GM21360 (cell line): ENCODE results near the gene ITGB5.

Experiments used
- ATAC-seq: cut with Tn5 transposase; IDR thresholded peaks from one replicate; pipeline ENCODE4 v1.9.1; 2021; ENCODE audit warnings: mild to moderate bottlenecking, moderate library complexity; ENCODE audit not compliant: unreplicated experiment

The ITGB5 gene

DNA sequence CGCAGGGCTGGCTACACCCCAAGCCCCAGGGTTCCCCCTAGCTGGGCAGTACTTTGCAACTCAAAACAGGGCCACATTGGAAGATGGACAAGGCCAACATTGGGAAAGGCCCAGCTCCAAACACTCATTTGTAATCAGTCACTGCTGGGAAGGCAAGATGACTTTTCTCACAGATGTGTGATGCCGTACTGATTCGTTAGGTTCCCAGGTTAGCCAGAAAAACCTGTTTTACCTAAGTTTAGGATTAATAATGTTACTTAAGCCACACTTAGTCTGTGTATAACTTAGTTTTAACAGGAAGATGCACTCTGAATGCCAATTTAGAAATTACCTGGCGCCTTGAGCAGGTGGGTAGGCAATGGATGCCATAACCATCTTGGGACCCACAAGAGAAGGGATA lies 71.0 kb downstream of the ITGB5 start:
- ATAC-seq: no peak

DNA sequence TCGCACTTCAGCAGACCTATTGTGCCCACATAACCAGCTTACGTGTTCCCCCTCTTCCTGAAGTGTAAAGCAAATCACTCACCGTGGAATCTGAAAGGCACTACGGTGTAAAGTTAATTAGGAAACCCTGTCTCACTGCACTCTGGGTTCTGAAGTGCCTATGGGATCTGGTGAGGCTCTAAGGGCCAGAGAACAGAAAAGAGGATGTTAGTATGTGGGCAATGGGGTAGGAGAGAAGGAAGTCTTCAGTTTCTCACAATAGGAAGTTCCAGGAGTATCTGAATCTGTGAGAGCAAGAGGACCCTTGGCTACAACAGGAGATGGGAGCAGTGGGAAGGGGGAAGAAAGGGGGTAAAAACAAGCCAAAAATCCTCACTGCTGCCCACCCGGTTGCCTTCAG lies 71.4 kb downstream of the ITGB5 start:
- ATAC-seq: no peak

DNA sequence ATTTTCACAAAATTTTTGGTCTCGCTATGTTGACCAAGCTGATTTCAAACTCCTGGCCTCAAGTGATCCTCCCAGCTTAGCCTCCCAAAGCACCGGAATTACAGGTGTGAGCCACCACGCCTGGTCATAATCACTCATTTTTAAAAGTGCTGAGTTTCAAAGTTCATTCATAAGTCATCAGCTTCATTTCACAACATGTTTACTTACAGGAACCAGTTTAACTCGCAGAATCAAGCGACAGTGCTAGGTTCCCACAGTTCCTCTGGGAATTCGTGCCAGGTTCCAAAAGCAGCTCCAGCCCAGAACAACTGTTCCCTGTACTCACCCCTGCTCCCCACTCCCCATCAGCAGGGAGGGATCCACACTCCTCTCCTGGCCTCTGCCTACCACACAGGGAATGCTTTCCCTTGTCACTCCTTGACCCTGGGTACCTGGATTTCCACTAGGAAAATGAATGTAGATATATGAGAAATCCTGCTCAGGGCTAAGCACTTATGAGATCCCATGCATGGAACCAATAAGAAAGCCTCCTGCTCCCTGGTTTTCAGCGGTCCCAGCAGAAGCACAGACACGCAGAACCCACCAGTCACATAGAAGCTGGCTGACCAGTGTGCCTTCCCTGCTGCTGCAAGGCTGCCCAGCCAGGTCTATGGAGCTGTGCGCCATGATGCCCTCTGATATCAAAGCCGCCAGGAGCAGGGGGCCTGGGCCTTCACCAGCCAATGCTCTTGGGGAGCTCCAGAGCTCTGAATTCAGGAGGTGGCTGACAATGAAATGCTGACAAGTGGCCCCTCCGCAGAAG lies 72.3 kb downstream of the ITGB5 start:
- ATAC-seq: no peak

DNA sequence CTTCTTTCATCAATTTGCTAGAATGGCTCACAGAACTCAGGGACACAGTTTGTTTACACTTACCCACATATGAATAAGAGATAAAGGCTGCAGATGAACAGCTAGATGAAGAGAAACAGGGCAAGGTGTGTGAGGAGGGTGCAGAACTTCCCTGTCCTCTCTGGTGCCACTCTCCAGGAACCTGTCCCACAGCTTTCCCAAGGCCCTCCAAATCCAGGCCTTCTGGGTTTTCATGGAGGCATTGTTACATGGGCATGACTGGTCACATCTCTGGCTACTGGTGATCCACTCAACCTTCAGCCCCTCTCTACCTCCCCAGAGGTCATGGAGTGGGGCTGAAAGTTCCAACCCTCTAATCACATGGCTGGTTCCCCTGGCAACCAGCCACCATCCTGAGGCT lies 73.6 kb downstream of the ITGB5 start:
- ATAC-seq: no peak

DNA sequence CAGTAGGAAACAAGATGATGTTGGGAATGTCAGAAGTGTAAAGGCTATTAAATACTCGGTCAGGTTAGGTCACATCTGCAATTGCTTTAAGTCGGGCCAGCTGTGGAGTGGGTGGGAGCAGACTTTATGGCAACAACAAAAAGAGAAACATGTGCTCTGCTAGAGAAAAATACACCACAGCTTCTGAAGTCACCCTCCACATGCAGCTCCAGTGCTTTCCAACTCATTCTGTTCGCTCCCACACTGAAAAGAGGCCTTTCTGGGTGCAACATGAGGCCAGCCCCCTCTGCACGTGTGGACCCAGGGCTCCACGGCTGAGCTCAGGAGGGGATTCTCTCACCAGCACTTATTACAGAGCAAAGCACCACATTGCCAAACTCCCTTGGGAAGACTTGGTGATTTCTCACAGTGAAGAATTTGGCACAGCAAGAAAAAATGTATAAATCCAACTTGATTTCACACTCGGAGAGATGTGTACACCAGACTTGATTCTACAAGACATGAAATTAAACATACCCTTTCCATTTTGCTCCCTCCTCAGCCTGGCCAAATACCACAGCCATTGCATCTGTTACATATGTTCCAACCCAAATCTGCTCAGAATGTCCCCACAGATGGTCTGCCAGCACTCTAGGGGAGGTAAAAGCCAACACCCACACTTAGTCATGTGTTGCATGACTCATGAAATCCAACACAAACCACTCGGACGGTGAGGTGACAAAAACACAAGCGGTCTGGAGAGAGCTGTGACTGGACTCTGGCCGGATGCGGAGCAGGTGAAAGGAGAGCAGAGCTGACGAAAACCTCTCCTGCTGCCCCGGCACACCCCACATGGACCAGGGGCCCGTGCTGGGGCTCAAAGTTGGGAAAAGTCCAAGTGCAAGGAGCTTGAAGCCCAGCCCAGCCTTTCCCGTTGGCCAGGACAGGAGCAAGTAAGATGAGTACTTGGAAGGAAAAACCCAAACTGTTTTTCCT lies 74.6 kb downstream of the ITGB5 start:
- no peak for ATAC-seq

DNA sequence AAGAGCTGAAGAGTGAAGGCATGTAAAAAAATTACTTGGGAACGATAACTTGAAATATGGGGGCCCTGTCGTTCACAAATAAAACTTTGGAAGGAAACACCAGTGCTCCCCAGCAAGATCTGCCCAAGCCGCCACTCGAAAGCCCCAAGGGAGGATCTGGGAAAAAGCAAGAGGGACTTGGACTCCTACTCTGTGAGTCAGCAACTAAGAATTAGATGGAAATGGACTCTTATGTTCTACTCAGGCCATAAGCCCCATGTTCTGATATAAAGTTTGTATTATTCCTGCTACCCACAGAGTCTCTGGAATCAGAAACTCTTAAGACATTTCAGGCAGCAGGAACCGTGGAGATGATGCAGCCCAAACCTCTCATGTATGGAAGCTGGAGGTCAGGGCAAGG lies 75.7 kb downstream of the ITGB5 start:
- no peak for ATAC-seq

DNA sequence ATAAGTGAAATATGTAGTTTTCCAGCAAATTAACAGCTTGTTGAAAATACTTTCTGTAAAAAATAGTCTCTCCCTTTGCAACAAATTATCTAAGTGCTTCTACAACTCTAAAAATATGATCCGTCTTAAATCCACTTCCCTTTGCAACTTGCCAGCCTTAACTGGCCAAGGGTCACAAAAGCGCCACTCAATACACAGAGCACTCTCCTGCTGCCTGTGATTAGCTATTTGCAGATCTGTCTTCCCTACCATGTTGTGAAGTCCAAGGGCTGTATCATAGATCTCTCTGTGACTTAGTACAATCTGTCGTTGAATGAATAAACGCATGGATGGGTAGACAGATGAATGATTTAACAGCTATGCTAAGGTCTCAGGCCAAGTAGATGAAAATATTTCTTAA lies 76.2 kb downstream of the ITGB5 start:
- ATAC-seq: no peak

DNA sequence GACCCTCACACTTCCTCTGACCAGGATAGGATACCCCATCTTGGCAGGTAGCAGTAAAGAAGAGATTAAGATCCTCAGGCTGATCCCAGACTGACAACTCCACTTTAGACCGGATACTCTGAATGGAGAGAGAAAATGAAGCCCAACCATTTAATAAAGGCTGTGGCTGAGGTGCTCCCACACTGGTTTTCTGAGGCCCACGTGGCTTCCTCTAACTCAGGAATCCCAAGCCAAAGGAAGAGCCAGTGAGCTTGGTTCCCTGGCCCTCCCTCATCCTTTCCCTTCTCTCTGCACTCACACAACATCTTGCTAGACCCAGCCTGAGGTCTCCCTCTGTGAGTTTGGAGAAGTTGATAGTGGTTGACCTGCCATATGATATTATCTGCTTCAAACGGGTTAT lies 78.1 kb downstream of the ITGB5 start:
- no peak for ATAC-seq

DNA sequence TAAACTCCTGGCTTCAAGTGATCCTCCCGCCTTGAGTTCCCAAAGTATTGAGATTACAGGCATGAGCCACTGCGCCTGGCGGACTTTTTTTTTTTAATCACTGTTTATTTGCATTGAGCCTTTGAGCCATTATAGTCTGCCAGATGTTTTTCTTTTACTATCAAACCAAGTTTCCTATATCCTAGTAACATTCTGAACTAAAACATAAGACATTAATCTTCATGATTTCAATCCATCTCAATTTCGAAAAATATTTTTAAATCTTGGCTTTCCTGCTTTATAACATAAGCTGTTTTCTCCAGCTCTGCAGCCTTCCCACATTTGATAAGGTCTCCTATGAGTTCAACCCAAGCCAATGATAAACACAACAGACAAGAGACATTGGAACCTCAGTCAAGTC lies 81.5 kb downstream of the ITGB5 start:
- no peak for ATAC-seq

DNA sequence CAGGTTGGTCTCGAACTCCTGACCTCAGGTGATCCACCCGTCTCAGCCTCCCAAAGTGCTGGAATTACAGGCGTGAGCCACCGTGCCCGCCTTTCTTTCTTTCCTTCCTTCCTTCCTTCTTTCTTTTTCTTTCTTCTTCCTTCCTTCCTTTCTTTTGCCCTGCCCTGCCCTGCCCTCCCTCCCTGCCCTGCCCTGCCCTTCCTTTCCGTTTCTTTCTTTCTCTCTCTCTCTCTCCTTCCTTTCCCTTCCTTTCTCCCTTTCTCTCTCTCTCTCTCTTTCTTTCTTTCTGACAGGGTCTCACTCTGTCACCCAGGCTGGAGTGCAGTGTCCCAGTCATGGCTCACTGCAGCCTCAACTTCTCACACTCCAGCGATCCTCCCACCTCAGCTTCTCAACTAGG lies 82.3 kb downstream of the ITGB5 start:
- ATAC-seq: no peak

DNA sequence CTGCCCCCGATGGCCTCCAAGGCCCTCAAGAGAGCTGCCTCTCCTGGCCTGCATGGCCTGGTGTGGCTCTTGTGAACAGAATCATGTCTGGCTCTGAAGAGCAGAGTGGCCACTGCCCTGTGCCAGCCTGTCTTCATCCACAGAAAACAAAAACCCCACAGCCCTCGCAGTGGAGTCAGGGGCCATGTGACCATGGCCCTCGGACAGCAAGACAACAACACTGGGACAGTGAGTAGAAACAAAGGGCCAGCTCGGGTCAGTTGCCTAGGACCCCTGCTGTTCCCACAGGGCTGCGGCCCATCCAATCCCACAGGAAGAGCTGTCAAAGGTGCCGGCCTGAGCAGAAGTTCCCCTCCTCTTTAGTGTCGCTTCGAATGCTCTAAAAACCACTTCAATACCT lies 84.5 kb downstream of the ITGB5 start:
- ATAC-seq: no peak

DNA sequence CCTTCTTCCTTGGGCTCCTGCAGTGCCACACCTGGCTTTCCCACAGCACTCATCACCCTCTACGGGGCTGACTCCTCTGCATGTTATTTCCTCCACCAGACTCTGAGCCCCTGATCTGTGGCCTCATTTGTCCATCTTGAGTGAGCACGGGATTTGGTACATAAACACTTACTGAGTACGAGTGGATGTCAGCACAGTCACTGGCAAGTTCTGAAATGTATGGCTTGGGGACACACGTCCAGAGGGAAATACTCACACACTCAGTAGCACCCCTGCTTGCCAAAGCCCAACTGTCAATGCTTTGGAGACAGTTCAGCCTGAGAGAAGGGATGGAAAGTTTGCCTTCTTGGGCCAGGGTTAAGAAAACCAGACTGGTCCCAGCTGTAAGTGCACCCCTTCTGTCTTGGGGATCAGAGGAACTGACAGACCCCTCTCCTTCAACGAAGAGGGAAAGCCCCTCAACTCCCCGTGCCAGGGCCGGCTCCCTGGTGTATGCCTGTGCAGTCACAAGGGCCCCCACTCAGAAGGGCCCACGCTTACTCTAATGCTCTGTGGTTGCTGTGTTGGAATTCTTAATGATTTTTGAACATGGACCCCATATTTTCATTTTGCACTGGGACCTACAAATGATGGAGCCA lies 85.0 kb downstream of the ITGB5 start:
- no peak for ATAC-seq

DNA sequence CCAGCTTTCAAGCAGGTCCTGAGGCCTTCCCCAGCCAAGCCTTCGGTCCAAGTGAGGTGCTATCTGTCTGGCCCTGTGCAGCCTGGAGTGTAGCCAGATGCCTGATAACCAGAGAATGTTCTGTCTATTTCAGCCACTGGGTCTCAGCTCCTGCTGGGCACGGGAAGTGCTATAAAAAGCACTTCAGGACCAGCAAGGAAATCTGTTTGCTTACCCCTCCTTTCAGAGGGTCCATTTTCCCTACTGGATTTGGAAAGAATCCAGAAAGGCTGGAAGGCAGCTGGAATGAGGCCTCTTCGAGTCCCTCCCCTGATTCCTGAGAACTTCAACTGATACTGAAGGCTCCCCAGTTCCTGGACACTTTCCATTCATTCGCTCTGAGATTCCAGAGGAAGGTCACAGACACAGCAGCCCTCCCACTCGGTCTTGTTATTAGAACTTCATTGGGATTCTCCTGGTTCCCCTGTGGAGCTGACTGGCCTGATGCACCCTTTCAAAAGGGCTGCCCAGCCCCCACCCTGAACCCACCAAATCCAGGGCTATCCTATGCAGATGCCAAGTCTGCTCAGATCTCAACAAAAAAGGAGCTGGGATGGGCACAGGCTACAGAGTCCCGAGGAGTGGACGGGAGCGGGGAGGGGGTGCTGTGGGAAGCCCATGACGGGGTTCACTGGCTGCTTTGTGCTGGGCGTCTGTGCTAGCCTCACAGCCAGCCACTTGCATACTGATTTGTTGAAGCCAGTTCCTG lies 86.5 kb downstream of the ITGB5 start:
- no peak for ATAC-seq

DNA sequence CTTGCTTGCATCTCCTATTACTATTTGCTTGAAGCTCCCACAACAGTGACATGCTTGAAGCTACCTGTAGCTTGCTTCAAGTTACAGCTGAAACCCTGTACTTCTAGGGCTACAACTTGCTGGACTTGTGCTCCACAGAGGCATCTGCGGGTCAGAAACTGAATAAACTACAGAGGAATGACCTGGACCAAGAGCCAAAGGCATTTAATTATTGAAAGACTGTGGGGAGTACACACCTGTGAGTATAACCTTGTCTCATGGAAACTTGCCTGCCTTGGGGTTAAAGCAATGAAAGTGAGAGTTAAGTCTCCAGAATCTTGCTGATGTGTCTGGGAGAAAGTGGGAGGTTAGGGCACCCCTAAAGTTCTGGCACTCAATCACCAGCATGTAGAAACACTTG lies 87.1 kb downstream of the ITGB5 start:
- no peak for ATAC-seq

DNA sequence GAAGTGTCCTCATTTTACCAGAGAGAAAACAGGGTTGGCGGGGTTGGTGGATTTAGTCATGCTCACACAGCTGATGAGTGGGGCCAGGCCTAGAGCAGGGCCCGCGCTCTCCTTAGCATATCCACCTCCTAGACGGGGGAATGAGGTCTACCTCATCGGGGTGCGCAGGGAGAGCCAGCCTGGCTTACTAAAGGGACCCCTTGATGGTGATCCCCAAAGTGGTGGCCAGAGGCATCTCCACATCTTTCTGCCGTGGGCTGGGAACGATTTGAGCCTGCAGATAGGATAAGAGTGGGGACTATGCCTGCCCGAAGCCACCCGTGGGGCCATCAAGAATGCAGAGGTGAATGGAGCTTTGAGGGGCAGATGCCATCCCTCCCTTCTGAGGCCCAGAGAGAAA lies 87.5 kb downstream of the ITGB5 start:
- no peak for ATAC-seq

DNA sequence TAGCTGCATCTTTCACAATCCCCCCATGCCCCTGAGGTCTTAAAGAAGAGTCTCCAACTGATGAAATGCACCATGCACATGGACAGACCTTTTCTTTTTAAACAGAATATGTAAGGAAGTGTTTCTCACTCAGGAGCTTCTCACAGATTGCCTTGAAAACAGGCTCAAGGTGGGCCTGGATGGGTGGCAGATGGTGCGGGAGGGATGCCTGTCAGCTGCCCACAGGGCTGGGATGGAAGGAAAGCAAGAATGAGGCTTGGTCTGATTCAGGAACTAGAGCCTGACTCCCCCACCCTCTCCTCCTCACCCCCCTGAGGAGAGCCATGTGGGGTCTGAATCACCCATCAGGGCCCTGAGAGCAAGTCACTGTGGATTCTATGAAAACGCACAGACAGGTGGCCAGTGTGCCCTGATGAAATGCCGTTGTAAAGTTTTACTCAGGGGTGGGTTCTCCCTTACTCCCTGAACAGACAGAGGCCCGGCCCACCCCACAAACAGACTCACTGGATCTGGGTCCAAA lies 89.7 kb downstream of the ITGB5 start:
- no peak for ATAC-seq

DNA sequence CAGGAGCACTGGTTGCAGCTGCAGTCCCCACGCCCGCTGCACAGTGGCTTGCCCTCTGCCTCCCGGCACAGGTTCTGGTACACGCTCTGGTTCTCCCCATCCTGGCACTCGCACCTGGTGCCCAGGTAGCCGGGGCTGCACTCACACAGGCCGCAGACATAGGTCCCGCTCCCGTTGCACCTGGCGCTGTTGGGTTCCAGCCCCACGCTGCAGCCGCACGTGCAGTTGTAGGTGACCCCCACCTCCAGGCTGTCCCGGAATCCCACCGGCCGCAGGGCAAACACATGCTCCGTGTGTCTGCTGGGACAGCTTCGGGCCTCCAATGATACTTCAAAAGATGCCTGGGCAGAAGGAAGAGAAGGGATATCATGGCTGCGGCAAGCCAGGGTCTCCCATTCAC lies 90.7 kb downstream of the ITGB5 start:
- ATAC-seq: no peak

DNA sequence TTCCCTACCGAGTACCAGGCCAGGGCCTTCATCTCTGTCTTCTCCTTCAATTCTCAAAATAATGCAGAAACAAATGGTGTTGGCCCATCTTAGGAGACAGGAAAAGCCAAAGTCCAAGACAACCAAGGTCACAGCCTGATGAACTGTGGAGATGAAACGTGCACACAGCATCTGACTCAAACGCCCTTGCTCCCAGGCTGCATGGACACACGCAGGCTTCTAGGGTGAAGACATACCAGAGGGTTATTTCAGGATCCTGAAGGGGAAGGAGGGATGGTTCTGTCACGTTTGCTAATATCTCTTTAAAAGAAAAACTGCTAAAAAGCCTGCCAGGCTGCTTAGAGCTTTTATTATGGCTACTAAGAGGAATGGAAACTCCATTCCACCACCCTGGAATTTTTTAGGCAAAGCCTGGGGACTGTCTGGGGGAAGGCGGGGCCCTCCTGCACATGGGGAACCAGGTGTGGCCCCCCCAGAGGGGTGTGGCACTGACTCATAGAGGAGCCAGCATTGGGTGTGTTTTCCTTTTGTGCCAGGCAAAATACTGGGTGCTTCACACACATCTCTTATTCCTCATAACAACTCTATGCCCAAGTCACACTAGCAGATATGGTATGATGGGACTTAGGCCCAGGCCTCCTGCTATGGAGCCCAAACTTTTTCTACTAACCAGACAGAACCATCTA lies 94.0 kb downstream of the ITGB5 start:
- ATAC-seq: no peak

DNA sequence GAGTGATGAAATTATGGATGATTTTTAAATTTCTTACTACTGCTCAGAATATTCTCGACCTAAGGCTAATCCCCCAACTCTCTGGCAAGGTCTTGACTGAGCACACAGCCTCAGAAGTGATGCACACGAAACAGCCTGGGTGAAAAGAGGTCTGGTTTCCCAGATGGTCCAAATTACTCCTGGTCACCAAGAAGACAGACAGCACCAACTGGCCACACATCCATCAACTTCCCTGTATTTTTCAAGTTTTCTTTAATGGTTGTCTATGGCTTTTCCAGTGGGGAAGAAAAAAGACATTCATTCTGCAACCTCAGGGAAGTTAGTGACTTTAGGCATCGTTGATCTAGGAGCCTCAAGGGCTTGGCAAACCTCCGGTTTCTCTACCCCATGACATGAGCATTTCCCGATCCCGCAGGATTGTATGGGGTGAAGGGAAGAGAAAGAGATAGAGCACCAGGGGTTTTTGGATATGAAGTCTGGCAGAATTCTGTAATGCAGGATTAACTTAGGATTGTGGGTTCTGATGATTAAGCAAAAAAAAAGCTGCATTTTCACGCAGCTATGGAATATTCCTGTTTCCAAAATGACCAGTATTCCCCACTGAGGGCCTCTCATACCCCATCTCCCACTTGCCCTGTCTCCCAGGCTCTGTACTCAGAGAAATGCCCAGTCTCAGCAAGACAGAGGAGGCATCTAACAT lies 94.7 kb downstream of the ITGB5 start:
- no peak for ATAC-seq
